OCI-LY3 (cell line): Measurements from ENCODE around the gene TFCP2L1.

Source experiments
- H2AFZ ChIP-seq: fragments of 200-600, 300-600 bp; shearing (Covaris generic); 2 replicates; pipeline ENCODE4 v1.6.0; 2014; ENCODE audit warnings: antibody characterized with exemption, low read depth, low read length
- H3K27ac ChIP-seq: fragments of 200-600, 300-600 bp; sonication (generic); 2 replicates; pipeline ENCODE4 v1.5.1; 2014; ENCODE audit warnings: mild to moderate bottlenecking, low read length, moderate library complexity, mixed read lengths
- H3K27me3 ChIP-seq: fragments of 200-600, 300-600 bp; sonication (generic); 2 replicates; pipeline ENCODE4 v1.6.1; 2014; ENCODE audit warnings: low read depth, low read length, mixed read lengths
- H3K36me3 ChIP-seq: fragments of 200-600, 300-600 bp; sonication (generic); replicated peaks from 2 replicates; pipeline ENCODE3; 2014; ENCODE audit warnings: low read depth, low read length, mixed read lengths
- H3K4me1 ChIP-seq: fragments of 300-600, 200-600 bp; sonication (generic); 2 replicates; pipeline ENCODE4 v1.6.1; 2014; ENCODE audit warnings: low read length, mixed read lengths
- H3K4me2 ChIP-seq: fragments of 200-600, 300-600 bp; sonication (generic); 2 replicates; pipeline ENCODE4 v1.6.1; 2014; ENCODE audit warnings: low read length, mixed read lengths
- H3K4me3 ChIP-seq: fragments of 300-600, 200-600 bp; sonication (generic); 2 replicates; pipeline ENCODE4 v1.5.1; 2014; ENCODE audit warnings: antibody characterized with exemption, mild to moderate bottlenecking, low read length, moderate library complexity
- H3K79me2 ChIP-seq: fragments of 300-600, 200-600 bp; shearing (Covaris generic); 2 replicates; pipeline ENCODE4 v1.6.1; 2014; ENCODE audit warnings: mild to moderate bottlenecking, low read length, mixed read lengths
- H3K9ac ChIP-seq: fragments of 300-600, 200-600 bp; shearing (Covaris generic); 2 replicates; pipeline ENCODE4 v1.6.0; 2014; ENCODE audit warnings: mild to moderate bottlenecking, low read length, moderate library complexity
- H3K9me3 ChIP-seq: fragments of 200-600, 300-600 bp; shearing (Covaris generic); 2 replicates; pipeline ENCODE4 v1.6.1; 2014; ENCODE audit warnings: low read length, mixed read lengths; ENCODE audit not compliant: insufficient read depth
- H4K20me1 ChIP-seq: fragments of 200-600, 300-600 bp; sonication (generic); 2 replicates; pipeline ENCODE4 v1.6.1; 2016; ENCODE audit warnings: low read length, mixed read lengths; ENCODE audit not compliant: insufficient read depth
- EZH2phosphoT487 ChIP-seq: fragments of 200-600 bp; shearing (Covaris generic); IDR thresholded peaks from 2 replicates; pipeline ENCODE4 v1.6.1; 2018; ENCODE audit warnings: antibody characterized with exemption, mixed run types, low read depth
- TF ChIP-seq, protein P1 (sequence below): fragments of 200-600, 300-600 bp; sonication (generic); IDR thresholded peaks from 2 replicates; pipeline ENCODE4 v1.5.1; 2014; ENCODE audit warnings: antibody characterized with exemption, low read length, low read depth

The TFCP2L1 gene

GRCh38 chr2:121281694-121282093, 3.3 kb downstream of the TFCP2L1 start:
- no peak overlapping the region for H3K27ac ChIP-seq

GRCh38 chr2:121281107-121281506, 3.9 kb downstream of the TFCP2L1 start:
- H4K20me1 ChIP-seq = no peaks in the 10 kb centered on the region

More at GRCh38 chr2:121281694-121282093, 3.3 kb downstream of the TFCP2L1 start:
- Histone ChIP-seq H4K20me1 (no peaks in the 10 kb centered on the region), H2AFZ (no peak overlapping the region), H3K9ac (no peak overlapping the region), H3K4me3 (no peak overlapping the region), H3K9me3 (no peaks in the 10 kb centered on the region), H3K4me2 (no peak overlapping the region), H3K79me2 (no peaks in the 10 kb centered on the region), H3K27me3 (peaks cover 11% of the 10 kb centered on the region; the same call in 1 of the 2 replicates), H3K4me1 (peaks cover 12% of the 10 kb centered on the region), H3K36me3 (no peaks in the 10 kb centered on the region)
- TF ChIP-seq EZH2phosphoT487 = no peak
- TF ChIP-seq, protein P1, sequence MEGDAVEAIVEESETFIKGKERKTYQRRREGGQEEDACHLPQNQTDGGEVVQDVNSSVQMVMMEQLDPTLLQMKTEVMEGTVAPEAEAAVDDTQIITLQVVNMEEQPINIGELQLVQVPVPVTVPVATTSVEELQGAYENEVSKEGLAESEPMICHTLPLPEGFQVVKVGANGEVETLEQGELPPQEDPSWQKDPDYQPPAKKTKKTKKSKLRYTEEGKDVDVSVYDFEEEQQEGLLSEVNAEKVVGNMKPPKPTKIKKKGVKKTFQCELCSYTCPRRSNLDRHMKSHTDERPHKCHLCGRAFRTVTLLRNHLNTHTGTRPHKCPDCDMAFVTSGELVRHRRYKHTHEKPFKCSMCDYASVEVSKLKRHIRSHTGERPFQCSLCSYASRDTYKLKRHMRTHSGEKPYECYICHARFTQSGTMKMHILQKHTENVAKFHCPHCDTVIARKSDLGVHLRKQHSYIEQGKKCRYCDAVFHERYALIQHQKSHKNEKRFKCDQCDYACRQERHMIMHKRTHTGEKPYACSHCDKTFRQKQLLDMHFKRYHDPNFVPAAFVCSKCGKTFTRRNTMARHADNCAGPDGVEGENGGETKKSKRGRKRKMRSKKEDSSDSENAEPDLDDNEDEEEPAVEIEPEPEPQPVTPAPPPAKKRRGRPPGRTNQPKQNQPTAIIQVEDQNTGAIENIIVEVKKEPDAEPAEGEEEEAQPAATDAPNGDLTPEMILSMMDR = no peak

DNA sequence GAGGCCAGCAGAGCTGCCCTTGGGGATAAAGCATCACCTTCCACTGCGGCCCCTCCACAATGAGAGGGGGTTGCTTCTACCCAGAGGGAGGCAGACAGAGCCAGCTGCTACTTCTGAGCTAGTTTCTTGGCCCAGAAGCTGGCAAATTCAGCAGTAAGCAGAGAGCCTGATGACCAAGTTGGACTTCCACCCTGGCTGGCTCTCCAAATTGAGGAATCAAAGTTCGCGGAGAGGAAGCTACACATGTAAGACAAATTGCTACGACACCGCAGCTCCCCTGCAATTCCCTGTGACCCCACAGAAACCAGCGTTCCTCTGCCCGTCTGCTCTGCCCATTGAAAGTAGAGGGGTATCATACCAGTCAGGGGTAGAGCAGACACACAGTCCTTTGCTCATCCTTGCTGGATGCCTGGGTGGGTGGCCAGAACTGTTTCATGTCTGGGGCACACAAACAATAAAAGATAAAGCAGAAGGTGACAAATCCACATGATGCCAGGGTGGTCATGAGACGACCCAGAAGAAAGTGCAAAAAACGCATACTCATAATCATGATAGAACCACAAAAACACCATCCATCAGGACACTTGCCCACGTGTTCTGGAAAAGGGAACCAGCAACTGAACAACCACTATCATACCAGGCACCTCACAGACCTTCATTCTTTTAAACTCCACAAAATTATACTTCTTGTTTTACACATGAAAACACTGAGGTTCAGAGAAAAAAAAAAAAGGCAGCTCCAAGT, 5.4 kb downstream of the TFCP2L1 start:
- no peak overlapping the region for H2AFZ ChIP-seq
- H3K79me2 ChIP-seq = no peaks in the 10 kb centered on the region
- peaks cover 9% of the 10 kb centered on the region; the same call in 1 of the 2 replicates for H3K4me1 ChIP-seq
- no peaks in the 10 kb centered on the region for H3K36me3 ChIP-seq
- H3K27me3 ChIP-seq = peaks cover 11% of the 10 kb centered on the region; the same call in 1 of the 2 replicates
- no peak overlapping the region for H3K27ac ChIP-seq
- no peak for TF ChIP-seq EZH2phosphoT487
- TF ChIP-seq, protein P1 = no peak
- H3K9ac ChIP-seq = no peak overlapping the region
- H4K20me1 ChIP-seq = no peaks in the 10 kb centered on the region
- H3K4me3 ChIP-seq = no peak overlapping the region
- no peak overlapping the region for H3K4me2 ChIP-seq
- H3K9me3 ChIP-seq = no peaks in the 10 kb centered on the region

More at GRCh38 chr2:121281107-121281506, 3.9 kb downstream of the TFCP2L1 start:
- Histone ChIP-seq H3K4me3 (no peak overlapping the region), H3K36me3 (no peaks in the 10 kb centered on the region), H3K9me3 (no peaks in the 10 kb centered on the region), H3K79me2 (no peaks in the 10 kb centered on the region), H3K4me2 (no peak overlapping the region), H2AFZ (no peak overlapping the region), H3K27me3 (peaks cover 11% of the 10 kb centered on the region; the same call in 1 of the 2 replicates), H3K4me1 (peaks cover 9% of the 10 kb centered on the region; the same call in 1 of the 2 replicates), H3K9ac (no peak overlapping the region), H3K27ac (no peak overlapping the region)
- TF ChIP-seq, protein P1 = no peak
- no peak for TF ChIP-seq EZH2phosphoT487

- TF ChIP-seq EZH2phosphoT487 = no peak
- no peak overlapping the region for H3K4me3 ChIP-seq
- H3K9me3 ChIP-seq = no peaks in the 10 kb centered on the region
These were observed 8.7 kb downstream of the TFCP2L1 start for GRCh38 chr2:121276341-121276740.

More at GRCh38 chr2:121276341-121276740, 8.7 kb downstream of the TFCP2L1 start:
- Histone ChIP-seq H3K27ac (no peak overlapping the region), H3K79me2 (no peaks in the 10 kb centered on the region), H2AFZ (no peak overlapping the region), H4K20me1 (no peaks in the 10 kb centered on the region), H3K4me2 (no peak overlapping the region), H3K9ac (no peak overlapping the region), H3K36me3 (no peaks in the 10 kb centered on the region), H3K27me3 (no peaks in the 10 kb centered on the region), H3K4me1 (no peaks in the 10 kb centered on the region)
